Erythroblast (primary cell): ENCODE results near the gene AOPEP.
"Not testable (repeated sequence)": the region's sequence is repeated elsewhere in the genome, so short reads cannot be mapped to it uniquely, and the experiment has no call there.

ENCODE experiments used
- DNase-seq, 2 experiments: peaks; one replicate each; lab custom pipeline; 2025; lab: John Stamatoyannopoulos, UW
- GATA1 ChIP-seq: IDR thresholded peaks from 2 replicates; pipeline ENCODE4 v1.6.1; 2011; ENCODE audit warnings: low read depth, mild to moderate bottlenecking, control low read depth, low read length, moderate library complexity
- POLR2A ChIP-seq: IDR thresholded peaks from 2 replicates; pipeline ENCODE4 v1.6.1; 2011; ENCODE audit warnings: mild to moderate bottlenecking, low read length

The AOPEP gene

DNA sequence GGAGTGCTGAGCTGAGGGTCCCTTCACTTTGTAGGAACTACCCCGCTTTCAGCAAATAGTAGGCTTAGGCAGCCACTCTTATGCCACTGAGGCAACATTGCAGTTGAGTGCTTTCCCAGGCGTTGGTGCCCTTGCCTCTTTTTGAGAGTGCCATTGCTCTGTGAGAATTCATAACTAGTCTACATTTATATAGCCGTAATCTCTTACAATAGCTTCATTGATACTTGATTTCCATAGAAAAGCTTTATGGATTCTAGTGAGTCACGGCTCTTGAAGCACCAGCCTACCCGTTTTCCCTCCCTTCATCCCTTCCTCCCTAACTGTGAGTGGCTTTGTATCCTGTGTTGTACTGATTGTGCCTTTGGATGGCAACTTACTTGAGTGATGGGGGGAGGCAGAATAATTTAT lies 283.9 kb downstream of the AOPEP start:
- TF ChIP-seq POLR2A: no peak
- TF ChIP-seq GATA1: no peak
- DNase-seq: no peak

DNA sequence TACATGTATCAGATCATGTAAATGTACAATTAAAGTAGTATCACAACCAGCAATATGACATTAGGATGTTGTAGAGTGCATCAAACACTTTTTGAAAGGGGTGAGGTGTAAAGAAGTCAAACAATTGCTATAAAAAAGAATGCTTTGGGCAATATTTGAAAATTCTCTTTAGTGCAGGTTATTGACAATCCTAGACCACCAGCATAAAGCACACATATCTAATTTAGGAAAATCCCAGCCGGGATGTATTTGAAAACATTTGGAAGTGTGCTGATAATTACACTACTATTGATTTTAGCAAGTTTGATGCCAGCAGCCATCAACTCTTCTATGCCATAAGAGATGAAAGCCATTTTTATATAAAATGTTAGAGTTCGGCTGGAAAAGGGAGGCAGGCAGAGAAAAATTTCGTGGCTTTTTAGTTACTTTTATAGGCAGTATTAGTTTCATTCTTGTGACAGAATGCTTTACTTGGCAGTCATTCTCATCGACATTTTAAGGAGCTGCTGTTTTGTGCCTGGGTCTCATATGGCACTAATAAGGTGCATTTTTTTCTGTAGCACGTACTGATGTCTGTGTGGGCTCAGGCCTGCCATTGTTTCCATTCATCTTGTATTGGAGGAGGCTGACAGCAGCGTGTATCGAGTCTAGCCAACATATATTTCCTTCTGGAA lies 285.7 kb downstream of the AOPEP start:
- no peak for TF ChIP-seq POLR2A
- TF ChIP-seq GATA1: no peak
- no peak for DNase-seq

DNA sequence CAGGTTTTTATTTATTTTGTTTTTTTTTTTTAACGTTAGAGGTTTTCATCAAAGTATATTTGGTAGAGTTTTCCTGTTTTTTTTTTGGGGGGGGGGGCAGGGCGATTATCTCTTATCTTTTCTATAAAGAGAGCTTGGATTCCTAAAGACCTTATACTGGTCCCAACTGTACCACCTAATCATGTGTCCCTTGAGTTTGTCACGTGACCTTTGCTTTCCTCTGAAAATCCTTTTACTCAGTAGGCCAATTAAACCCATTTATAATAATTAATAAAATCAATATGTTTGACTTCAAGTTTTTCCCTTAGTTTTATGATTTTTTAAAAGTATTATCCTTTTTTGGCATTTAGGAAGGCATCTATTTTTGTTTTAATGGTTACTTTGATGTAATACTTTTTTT lies 286.4 kb downstream of the AOPEP start:
- no peak for DNase-seq
- TF ChIP-seq POLR2A: no peak
- TF ChIP-seq GATA1: no peak

DNA sequence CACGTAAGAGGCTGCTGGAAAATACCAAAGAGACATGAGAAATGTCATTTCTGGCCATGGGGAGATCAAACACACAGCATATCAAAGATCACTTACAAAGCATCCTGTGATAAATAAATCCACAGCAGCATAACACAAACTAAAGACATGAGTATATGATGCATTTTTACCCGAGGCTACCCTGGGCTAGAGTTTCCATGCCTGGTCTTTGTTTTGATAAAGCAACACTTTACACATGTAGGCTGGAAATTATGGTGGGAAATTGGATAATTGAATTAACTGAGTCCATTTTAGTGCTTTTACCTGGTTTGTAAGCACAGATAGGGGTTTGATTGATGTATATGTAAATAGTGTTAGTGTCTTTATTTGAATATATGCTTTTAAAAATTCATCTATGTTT lies 288.4 kb downstream of the AOPEP start:
- DNase-seq: no peak
- TF ChIP-seq POLR2A (no peak), GATA1 (no peak)

DNA sequence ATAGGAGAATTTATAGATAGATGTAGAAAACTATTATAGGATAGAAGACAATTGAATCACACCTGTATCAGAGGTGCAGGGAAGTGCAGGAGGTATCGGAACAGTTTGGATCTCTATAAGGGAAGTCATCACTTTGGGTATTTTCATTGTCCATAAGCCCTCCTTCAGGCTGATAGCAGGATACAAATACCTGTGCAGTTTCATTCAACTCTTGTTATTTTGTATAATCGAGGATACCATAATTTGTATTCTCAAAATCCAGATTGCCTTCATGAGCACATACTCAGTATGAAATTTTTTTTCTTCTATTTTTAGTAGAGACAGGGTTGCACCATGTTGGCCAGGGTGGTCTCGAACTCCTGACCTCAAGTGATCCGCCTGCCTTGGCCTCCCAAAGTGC lies 289.1 kb downstream of the AOPEP start:
- DNase-seq: no peak
- no peak for TF ChIP-seq GATA1

DNA sequence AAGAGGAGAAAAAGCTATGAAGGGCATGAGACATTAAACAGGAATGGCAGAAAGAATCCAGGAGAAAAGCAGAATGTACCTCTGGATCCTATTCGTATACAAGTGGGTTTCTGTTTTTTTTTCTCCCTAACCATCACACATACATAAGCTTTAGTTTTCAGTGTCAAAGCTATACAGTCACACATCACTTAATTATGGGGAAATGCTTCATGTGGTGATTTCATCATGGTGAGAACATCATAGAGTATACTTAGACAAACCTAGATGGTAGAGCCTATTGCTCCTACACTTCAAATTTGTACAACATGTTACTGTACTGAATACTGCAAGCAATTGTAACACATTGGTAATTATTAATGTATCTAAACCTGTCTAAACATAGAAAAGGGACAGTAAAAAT lies 290.6 kb downstream of the AOPEP start:
- no peak for DNase-seq
- TF ChIP-seq GATA1: no peak
- TF ChIP-seq POLR2A: no peak

DNA sequence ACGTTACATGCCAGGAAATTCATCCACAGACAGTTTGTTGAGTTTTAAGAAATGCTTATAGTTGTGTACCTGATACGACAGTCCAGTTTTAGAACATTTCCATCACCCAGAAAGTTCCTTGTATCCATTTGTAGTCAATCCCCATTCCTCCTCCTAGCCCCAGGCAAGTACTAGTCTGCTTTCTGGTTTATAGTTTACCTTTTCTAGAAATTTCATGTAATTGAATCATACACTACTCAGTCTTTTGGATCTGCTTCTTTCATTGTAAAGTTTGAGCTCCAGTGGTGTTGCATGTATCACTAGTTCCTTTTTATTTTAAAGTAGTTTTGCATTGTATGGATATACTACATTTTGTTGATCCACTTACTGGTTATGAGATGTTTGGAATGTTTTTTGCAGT lies 291.2 kb downstream of the AOPEP start:
- TF ChIP-seq POLR2A (no peak), GATA1 (no peak)
- no peak for DNase-seq

DNA sequence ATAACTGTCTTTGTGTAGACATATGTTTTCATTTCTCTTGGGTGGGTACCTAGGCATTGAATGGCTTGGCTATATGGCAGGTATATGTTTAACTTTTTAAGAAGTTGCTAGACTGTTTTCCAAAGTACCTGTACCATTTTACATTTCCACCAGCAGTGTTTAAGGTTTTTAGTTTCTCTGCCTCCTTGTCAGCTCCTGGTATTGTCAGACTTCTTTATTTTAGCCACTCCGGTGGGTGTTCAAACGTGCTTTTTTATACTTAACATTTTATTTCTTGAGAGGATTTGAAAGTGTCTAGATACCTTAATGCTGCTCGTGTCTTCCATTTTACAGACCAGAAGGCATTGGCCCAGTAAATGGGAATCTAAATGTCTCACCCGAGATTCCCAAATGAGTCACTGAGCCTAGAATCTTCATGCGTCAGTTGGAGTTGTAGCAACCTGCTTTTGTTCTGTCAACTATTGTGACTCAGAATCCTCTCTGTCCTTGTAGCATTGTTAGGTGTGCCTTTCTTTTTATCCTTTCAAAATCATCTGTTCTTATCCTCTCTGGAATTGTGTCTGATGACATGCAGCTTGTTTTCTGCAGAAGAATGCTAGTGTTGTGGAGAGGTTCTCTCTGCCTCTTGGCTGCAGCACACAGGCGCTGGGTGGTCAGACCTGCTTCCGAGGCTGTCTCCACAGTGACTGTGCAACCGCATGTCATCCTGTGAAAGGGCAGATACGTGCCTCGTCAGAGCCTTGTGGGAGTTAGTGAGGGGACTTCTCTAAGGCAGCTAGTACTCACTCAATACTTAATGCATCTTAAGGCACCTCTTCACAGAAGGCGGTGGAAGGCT lies 291.8 kb downstream of the AOPEP start:
- TF ChIP-seq POLR2A: no peak
- DNase-seq: peak; percentile 7 to 15

DNA sequence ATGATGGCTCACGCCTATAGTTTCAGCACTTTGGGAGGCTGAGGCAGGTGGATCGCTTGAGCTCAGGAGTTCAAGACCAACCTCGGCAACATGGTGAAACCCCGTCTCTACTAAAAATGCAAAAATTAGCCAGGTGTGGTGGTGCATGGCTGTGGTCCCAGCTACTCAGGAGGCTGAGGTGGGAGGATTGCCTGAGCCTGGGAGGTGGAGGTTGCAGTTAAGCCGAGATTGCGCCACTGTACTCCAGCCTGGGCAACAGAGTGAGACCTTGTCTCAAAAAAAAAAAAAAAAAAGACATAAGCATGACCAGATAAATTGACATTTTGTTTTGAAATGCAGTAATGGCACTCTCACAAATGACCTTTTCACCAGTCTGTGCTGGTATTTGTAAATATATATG lies 294.1 kb downstream of the AOPEP start:
- not testable (repeated sequence) for DNase-seq

DNA sequence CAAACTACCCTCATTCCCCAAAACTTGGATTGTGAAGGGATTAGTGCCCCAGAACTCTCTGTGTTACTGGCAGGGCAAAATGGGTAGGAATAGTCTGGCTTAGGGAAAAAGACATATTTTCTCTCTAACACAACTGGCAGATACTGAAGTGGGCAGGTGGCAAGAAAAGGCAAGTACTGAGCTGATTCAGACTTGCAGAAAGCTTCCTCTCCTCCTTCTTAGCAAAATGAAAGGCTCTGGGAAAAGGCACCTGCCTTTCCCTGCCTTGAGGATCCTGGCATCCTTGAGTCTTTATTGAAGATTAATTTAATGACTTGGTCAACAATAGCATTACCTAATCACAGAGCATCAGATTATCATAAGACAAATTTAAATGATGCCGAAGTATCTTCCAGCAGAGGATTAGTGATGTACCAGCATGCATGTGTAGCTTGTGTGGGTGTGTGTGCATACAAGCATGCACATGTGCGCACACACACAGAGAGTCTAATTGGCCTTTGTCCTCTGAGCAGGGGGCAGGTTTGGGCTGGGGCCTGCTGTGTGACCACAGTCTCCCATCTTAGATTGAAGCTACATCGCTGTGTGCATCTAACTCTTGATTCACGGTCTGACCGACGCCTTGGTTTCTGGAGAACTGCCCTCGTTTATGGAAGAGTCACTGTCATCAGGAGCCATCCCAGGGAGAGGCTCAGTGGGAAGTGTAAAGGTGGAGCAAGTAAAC lies 294.8 kb downstream of the AOPEP start:
- no peak for TF ChIP-seq POLR2A
- no peak for TF ChIP-seq GATA1

DNA sequence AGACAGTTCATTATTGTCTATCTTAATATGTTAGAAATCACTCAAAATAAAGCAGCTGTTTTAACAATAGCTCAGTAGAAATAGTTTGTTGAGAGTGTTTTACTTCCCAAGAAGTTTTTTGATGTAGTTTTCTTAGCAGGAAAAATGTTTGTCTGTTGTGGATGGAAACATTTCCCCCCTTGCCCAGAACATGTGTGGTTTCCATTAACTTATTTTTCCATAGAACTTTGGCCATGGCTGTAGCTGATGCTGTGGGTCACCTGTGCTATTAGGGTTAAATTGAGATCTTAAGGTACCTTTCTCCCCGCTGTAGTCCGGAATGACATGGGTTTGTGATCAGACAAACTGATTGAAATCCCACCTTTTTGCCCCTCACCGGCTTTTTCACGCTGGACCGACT lies 296.2 kb downstream of the AOPEP start:
- TF ChIP-seq GATA1 (no peak), POLR2A (no peak)
- no peak for DNase-seq

More for the DNA sequence above, 294.8 kb downstream of the AOPEP start:
- no peak for DNase-seq

DNA sequence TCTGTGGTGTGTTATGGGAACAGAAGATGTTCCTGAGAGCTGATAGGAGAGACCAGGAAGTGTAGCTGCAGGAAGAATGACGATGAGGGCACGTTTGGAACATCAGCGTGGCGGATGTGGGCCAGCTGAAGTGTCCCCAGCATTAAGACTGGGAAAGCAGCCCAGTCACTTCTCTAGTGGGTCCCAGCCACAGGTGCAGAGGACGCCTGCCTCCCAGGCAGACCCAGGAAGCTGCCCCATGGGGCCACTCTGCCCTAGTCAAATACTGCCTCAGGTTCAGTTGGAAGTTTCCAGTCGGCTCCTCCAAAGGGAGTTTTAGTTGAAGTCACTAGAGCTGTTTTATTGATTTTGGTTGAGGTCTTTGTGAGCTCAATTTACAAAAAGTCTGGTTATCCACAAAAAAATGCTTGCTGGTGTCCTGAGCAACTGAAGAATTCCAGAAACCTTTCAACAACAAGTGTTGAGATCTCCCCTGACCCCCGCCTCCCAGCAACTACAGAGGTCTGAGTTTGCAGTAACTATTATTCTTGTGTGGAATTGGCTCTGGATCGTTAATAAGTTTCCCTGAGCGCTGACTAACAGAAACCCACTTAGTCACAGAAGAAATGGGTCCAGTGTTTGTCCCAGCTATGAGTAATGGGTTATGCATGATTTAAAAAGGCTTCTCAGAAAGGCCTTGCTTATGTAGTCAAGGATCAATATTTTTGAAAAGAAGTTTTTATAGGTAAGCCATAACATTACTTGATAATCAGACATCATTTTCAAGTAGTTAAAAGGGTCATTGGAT lies 296.9 kb downstream of the AOPEP start:
- no peak for DNase-seq
- TF ChIP-seq POLR2A: no peak
- TF ChIP-seq GATA1: no peak

DNA sequence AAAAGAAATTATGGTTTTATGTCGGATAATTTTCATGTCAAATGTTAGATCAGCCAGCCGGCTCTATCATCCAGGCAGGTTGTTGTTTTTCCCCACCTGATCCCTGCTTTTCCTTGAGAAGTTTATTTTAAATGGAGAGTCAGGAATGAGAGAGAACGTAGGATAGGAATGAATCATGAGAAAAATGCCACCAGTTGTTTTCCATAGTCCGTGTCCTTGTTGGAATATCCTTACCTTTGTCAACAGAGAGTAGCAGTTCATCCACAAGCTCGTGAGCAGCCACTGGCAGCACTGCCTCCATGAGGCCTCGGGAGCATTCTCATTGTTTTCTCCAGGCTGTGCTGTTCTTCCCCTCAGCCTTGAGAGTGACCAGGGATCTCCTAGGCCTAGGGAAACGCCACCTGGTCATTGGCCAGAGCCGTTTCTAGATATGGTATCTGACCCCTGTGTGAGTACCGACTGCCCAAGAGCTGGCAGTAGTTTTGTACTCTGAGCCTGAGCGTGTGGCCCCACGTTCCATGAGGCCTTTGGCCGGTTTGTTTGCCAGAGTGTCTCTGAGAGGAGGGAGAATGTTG lies 297.7 kb downstream of the AOPEP start:
- no peak for DNase-seq
- TF ChIP-seq POLR2A (no peak), GATA1 (no peak)

DNA sequence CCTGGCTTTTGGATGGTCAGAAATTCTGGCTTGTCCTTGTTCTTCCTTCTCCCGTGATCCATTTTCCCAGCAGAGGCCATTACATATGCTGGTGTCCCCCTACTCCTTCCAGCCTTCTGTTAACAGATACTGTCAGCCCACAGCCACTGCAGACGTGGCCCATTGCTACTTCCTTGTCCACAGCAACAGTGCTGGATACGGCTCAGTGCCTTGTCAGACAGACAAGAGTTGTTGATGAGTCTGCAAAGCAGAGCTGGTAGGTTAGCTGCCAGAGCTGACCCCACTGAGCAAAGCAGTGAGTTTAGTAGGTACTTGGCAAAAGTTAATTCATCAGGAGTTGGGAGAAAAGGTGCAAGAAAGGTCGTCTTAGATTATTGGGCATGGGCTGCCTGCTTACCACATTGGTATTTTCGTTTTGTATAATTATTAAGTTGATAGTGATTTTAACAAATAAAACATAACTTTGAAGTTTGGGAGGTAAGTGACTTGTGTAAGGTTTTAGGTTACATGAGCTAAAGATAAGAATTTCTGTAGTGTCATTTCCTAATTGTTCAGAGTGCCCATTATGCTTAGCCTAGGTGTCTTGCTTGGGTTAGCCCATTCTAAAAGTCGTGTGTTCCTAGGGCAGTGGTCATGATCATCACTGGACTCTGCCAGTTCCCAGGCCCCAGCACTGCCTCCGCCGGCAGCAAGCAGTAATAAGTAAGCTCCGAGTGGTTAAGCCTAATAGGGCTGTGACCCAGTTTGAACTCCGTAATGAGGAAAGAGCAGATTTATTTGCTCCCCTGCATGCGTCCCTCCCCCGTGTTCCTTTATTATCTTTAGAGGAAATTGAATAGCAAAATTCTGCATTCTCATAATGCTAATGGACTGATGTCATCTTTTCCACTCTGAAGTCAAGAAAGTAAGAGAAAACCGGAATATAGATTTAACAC lies 299.0 kb downstream of the AOPEP start:
- DNase-seq: no peak
- TF ChIP-seq GATA1 (no peak), POLR2A (no peak)
